Breast epithelium (tissue), 3 donors: ENCODE data around the gene KAT7.

Experiments used
- CTCF ChIP-seq, 3 donors: fragments of 450-650 bp; IDR thresholded peaks; one replicate each; pipeline ENCODE4 v1.5.1; 2016 to 2017; ENCODE audit warnings: antibody characterized with exemption in 3 of 3, mild to moderate bottlenecking in 3 of 3, moderate library complexity in 3 of 3
- POLR2A ChIP-seq: fragments of 450-650 bp; IDR thresholded peaks from one replicate; pipeline ENCODE4 v1.6.1; 2016; ENCODE audit warnings: antibody characterized with exemption, mild to moderate bottlenecking, moderate library complexity

- no peak for TF ChIP-seq CTCF (IDR thresholded peaks at IDR 0.05)
- no peak for TF ChIP-seq POLR2A
These were observed 31.2 kb upstream of the KAT7 start for GRCh38 chr17:49757151-49757777.
